Hepatocyte (in vitro differentiated cells): ENCODE data around the gene CIC. TPM values are rescaled to one million over a fixed set of nuclear protein-coding genes. Genes with fewer than 3 reads are reported as not detected.

Experiments used
- DNase-seq: peaks from one replicate; pipeline ENCODE4 v3.0.0-alpha.2; 2016; ENCODE audit warnings: low spot score
- H2AFZ ChIP-seq: fragments of 200-600 bp; sonication (generic); 2 replicates; pipeline ENCODE4 v1.6.0; 2016; ENCODE audit warnings: antibody characterized with exemption, mild to moderate bottlenecking
- H3K27ac ChIP-seq: fragments of 200-600 bp; sonication (generic); 2 replicates; pipeline ENCODE4 v1.5.1; 2016; ENCODE audit warnings: mild to moderate bottlenecking
- H3K27me3 ChIP-seq: fragments of 200-600 bp; sonication (generic); 2 replicates; pipeline ENCODE4 v1.6.1; 2016
- H3K36me3 ChIP-seq: fragments of 200-600 bp; sonication (generic); replicated peaks from 2 replicates; pipeline ENCODE4 v1.5.1; 2016; ENCODE audit warnings: low read depth; ENCODE audit not compliant: insufficient read depth
- H3K4me1 ChIP-seq: fragments of 200-600 bp; sonication (generic); 2 replicates; pipeline ENCODE4 v1.5.1; 2016; ENCODE audit warnings: mild to moderate bottlenecking, moderate library complexity; ENCODE audit not compliant: insufficient read depth
- H3K4me2 ChIP-seq: fragments of 200-600 bp; sonication (generic); 2 replicates; pipeline ENCODE4 v1.6.0; 2016
- H3K4me3 ChIP-seq: fragments of 200-600 bp; sonication (generic); 2 replicates; pipeline ENCODE4 v1.5.1; 2016; ENCODE audit warnings: mild to moderate bottlenecking
- H3K79me2 ChIP-seq: fragments of 200-600 bp; sonication (generic); 2 replicates; pipeline ENCODE4 v1.6.0; 2017; ENCODE audit warnings: mild to moderate bottlenecking
- H3K9me2 ChIP-seq: fragments of 200-600 bp; sonication (generic); replicated peaks from 2 replicates; pipeline ENCODE4 v1.6.0; 2017; ENCODE audit warnings: mild to moderate bottlenecking; ENCODE audit not compliant: insufficient read depth
- H3K9me3 ChIP-seq: fragments of 200-600 bp; sonication (generic); 2 replicates; pipeline ENCODE4 v1.5.1; 2016; ENCODE audit warnings: low read depth, mild to moderate bottlenecking
- H4K20me1 ChIP-seq: fragments of 200-600 bp; sonication (generic); 2 replicates; pipeline ENCODE4 v1.6.0; 2016; ENCODE audit warnings: mild to moderate bottlenecking; ENCODE audit not compliant: insufficient read depth, poor library complexity, severe bottlenecking
- CTCF ChIP-seq: fragments of 200-600 bp; sonication (generic); IDR thresholded peaks from 2 replicates; pipeline ENCODE4 v1.5.1; 2016; ENCODE audit warnings: antibody characterized with exemption, mild to moderate bottlenecking; ENCODE audit not compliant: poor library complexity
- EZH2 ChIP-seq: fragments of 200-600 bp; sonication (generic); IDR thresholded peaks from 2 replicates; pipeline ENCODE4 v1.6.1; 2016; ENCODE audit warnings: antibody characterized with exemption, mild to moderate bottlenecking, borderline replicate concordance
- EZH2phosphoT487 ChIP-seq: fragments of 200-600 bp; sonication (generic); IDR thresholded peaks from one replicate; pipeline ENCODE4 v1.6.1; 2018; ENCODE audit warnings: antibody characterized with exemption, mild to moderate bottlenecking, low read depth, moderate library complexity; ENCODE audit not compliant: unreplicated experiment, severe bottlenecking
- WGBS: methylation state at CpG from one replicate; pipeline ENCODE4 v1.1.6; 2016; ENCODE audit warnings: low lambda C conversion rate; ENCODE audit errors: missing lambda C conversion rate; 5-methylcytosine and 5-hydroxymethylcytosine counted together
- polyA plus RNA-seq: library from polyadenylated mRNA; unstranded; fragments of >200 nt; fragmentation: Nextera tagmentation; extraction: Ambion mirVana; gene quantifications from 2 replicates; pipeline ENCODE4 v1.2.1, GENCODE V29; 2016
- total RNA-seq: library from RNA; depleted of rRNA; stranded (reverse); fragments of >200 nt; gene quantifications from 2 replicates; pipeline ENCODE4 v1.2.3, GENCODE V29; 2014

The CIC gene
- total and polyA plus RNA-seq, 2 experiments from 2014 or later = 17.4 to 23.2 TPM

DNA sequence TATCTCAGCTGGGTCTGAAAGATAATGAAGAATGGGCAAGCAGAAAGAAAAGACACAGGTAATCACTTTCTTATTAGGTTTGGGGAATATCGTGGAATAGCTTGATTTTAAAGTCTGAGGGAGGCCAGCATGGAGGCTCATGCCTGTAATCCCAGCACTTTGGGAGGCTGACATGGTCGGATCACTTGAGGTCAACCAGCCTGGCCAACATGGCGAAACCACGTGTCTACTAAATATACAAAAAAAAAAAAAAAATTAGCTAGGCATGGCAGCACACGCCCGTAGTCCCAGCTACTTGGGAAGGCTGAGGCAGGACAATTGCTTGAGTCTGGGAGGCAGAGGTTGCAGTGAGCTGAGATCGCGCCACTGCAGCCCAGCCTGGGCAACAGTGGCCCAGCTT is 34.8 kb downstream of the CIC start:
- Histone ChIP-seq H3K4me2 (no peak overlapping the region), H3K79me2 (peaks cover 21% of the 10 kb centered on the region), H3K4me1 (peaks cover 9% of the 10 kb centered on the region), H3K4me3 (no peak overlapping the region), H3K36me3 (no peaks in the 10 kb centered on the region), H3K27ac (no peak overlapping the region), H4K20me1 (no peaks in the 10 kb centered on the region), H3K9me3 (no peaks in the 10 kb centered on the region), H3K27me3 (no peaks in the 10 kb centered on the region), H3K9me2 (no peaks in the 10 kb centered on the region), H2AFZ (no peak overlapping the region)
- WGBS = 94% methylated on average over 8 of the region's 8 CpGs
- no peak for TF ChIP-seq EZH2
- no peak for TF ChIP-seq CTCF
- TF ChIP-seq EZH2phosphoT487 = no peak
- DNase-seq = no peak

DNA sequence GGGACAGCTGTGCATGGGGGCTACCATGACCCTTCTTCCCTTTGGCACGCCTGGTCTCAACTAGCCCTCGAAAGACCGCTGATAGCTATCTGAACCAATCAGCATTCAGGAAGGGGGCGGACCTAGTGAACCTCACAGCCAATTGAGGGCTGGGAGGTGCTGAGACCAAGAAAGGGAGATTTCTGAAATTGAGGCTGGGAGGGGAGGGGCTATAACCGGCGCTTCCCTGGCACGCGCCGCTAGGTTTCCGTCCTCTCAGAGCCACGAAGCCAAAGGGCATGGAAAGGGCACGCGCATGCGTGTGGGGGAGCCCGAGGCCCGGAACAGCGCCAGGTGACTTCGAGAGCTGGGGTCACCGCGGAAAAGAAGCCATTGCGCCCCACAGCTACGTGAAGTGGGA is 37.6 kb downstream of the CIC start:
- no peak overlapping the region for H2AFZ ChIP-seq
- no peak overlapping the region for H3K4me2 ChIP-seq
- no peaks in the 10 kb centered on the region for H4K20me1 ChIP-seq
- no peak for DNase-seq
- TF ChIP-seq EZH2phosphoT487 (no peak), EZH2 (no peak), CTCF (no peak)
- 96% methylated on average over 22 of the region's 22 CpGs for WGBS
- H3K27ac ChIP-seq = no peak overlapping the region
- peaks cover 4% of the 10 kb centered on the region for H3K4me1 ChIP-seq
- no peak overlapping the region for H3K4me3 ChIP-seq
- H3K79me2 ChIP-seq = peaks cover 1% of the 10 kb centered on the region
- H3K9me2 ChIP-seq = no peaks in the 10 kb centered on the region
- H3K27me3 ChIP-seq = no peaks in the 10 kb centered on the region
- H3K36me3 ChIP-seq = no peaks in the 10 kb centered on the region
- H3K9me3 ChIP-seq = no peaks in the 10 kb centered on the region

DNA sequence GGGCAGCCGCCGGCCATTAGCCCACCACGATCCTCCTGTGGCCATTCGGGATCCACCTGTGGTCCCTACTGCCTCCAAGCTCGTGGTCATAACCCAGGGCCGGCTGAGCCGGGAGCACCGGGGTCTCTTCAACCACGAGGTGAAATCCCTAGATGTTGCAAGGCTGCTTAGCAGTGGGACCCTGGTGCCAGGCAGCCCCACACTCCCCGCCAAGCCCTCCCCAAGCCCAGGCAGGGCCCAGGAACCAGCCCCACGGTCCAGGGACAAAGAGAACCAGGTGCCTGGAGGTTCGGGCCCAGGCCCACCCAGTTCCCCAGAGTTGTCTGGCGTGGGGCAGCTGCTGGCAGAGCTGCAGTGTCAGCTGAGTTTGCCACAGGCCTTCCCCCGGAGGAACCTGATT is 40.6 kb downstream of the CIC start:
- no peak overlapping the region for H2AFZ ChIP-seq
- 92% methylated on average over 14 of the region's 14 CpGs for WGBS

More for the DNA sequence above, 40.6 kb downstream of the CIC start:
- Histone ChIP-seq H3K4me2 (no peak overlapping the region), H3K4me1 (no peaks in the 10 kb centered on the region), H3K27ac (no peak overlapping the region), H3K79me2 (no peaks in the 10 kb centered on the region), H4K20me1 (no peaks in the 10 kb centered on the region), H3K9me2 (no peaks in the 10 kb centered on the region), H3K9me3 (no peaks in the 10 kb centered on the region), H3K27me3 (peaks cover 18% of the 10 kb centered on the region), H3K4me3 (no peak overlapping the region), H3K36me3 (no peaks in the 10 kb centered on the region)
- no peak for DNase-seq
- TF ChIP-seq CTCF (no peak), EZH2 (no peak), EZH2phosphoT487 (no peak)
